Measurements from ENCODE around the gene ADRA1B.
A peak's percentile ranks its signal among the peaks of the same experiment; 100 is the strongest.
"Not testable (repeated sequence)": the region's sequence is repeated elsewhere in the genome, so short reads cannot be mapped to it uniquely, and the experiment has no call there.

The ADRA1B gene

DNA sequence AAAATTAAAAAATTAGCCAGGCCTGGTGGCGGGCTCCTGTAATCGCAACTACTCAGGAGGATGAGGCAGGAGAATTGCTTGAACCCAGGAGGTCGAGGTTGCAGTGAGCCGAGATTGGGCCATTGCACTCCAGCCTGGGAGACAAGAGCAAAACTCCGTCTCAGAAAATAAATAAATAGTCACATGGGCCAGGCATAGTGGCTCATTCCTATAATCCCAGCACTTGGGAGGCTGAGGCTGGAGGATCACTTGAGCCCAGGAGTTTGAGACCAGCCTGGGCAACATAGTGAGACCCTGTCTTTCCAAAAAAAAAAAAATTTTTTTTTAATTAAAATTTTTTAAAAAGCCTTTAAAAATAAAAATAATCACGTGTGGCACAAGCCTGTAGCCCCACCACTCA lies 97.9 kb downstream of the ADRA1B start:
- Mint-ChIP-seq H3K36me3 (ENCODE audit: low read depth) (peaks cover 69% of the 10 kb centered on the region), H3K4me1 (ENCODE audit: low read depth) (peaks cover 23% of the 10 kb centered on the region)
- H3K4me3 Mint-ChIP-seq; H3K27me3 Mint-ChIP-seq; intact Hi-C loops (cut with micrococcal nuclease); H3K27ac Mint-ChIP-seq; H3K9me3 Mint-ChIP-seq: not testable (repeated sequence)

DNA sequence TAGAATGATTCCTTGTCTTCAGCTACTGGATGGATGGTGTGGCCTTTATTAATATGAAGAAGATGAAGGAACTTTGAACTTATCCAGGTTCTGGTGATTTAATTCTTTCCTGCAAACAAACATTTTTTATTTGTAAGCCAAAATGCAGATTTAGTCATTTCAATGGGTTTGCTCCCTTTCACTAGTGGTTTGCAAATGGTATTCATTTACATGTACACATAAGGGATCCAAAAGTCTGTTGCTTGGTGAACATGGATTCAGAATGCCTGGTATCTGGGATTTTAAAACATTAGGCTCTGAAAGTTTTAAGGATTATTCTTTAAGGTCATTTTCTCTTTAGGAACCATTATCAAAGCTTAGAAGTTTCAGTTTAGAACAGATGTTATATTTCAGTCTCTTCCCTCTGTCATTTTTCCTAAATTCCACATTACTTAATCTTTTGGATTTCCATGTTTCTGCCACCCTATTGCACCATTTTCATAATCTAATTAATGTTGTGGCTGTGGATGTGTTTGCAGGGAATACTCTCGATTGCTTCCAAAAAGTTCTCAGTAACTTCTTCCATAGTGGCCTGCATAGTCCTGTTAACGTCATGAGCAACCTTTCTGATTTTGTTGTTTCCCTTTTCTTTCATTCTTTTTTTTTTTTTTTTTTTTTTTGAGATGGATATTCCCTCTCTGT lies 102.8 kb downstream of the ADRA1B start:
- Mint-ChIP-seq H3K4me3 (no peak overlapping the region), H3K9me3 (no peaks in the 10 kb centered on the region), H3K4me1 (ENCODE audit: low read depth) (peaks cover 6% of the 10 kb centered on the region), H3K27me3 (no peaks in the 10 kb centered on the region), H3K36me3 (ENCODE audit: low read depth) (peaks cover 56% of the 10 kb centered on the region), H3K27ac (no peak overlapping the region)
- intact Hi-C loops (cut with micrococcal nuclease), result no loop called here

DNA sequence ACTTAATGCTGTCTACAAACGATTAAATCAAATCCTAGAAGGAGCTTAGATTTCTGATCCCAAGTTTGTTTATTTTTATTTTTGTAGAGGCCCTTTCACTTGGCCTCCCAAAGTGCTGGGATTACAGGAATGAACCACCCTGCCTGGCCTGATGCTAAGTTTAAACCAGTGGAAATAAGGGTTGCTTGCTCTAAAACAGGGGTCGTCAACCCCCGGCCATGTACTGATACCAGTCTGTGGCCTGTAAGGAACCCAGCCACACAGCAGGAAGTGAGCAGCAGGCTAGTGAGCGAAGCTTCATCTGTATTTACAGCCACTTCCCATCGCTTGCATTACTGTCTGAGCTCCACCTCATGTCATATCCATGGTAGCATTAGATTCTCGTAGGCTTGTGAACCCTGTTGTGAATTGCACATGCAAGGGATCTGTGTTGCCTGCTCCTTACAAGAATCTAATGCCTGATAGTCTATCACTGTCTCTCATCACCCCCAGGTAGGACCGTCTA lies 104.0 kb downstream of the ADRA1B start:
- no peaks in the 10 kb centered on the region for H3K9me3 Mint-ChIP-seq
- H3K4me3 Mint-ChIP-seq, result no peak overlapping the region
- intact Hi-C loops (cut with micrococcal nuclease), result loop anchor here (2.0 to 10.0 kb wide), 4 partner anchors 94 to 370 kb away; partner anchors contain the start of gene PWWP2A
- no peaks in the 10 kb centered on the region for H3K27me3 Mint-ChIP-seq
- H3K27ac Mint-ChIP-seq, result peak overlapping the region; percentile 48
- H3K36me3 Mint-ChIP-seq (ENCODE audit: low read depth), result peaks cover 63% of the 10 kb centered on the region
- H3K4me1 Mint-ChIP-seq (ENCODE audit: low read depth), result peaks cover 6% of the 10 kb centered on the region

- H3K9me3 Mint-ChIP-seq, result no peaks in the 10 kb centered on the region
- H3K4me3 Mint-ChIP-seq, result no peak overlapping the region
- H3K36me3 Mint-ChIP-seq (ENCODE audit: low read depth), result peaks cover 64% of the 10 kb centered on the region
- no peaks in the 10 kb centered on the region for H3K27me3 Mint-ChIP-seq
- no peak overlapping the region for H3K27ac Mint-ChIP-seq
- intact Hi-C loops (cut with micrococcal nuclease), result loop anchor here (2.0 to 10.0 kb wide), 4 partner anchors 94 to 370 kb away; partner anchors contain the start of gene PWWP2A
- peaks cover 10% of the 10 kb centered on the region for H3K4me1 Mint-ChIP-seq (ENCODE audit: low read depth)
Observed at GRCh38 chr5:160020964-160021363, 104.7 kb downstream of the ADRA1B start.

DNA sequence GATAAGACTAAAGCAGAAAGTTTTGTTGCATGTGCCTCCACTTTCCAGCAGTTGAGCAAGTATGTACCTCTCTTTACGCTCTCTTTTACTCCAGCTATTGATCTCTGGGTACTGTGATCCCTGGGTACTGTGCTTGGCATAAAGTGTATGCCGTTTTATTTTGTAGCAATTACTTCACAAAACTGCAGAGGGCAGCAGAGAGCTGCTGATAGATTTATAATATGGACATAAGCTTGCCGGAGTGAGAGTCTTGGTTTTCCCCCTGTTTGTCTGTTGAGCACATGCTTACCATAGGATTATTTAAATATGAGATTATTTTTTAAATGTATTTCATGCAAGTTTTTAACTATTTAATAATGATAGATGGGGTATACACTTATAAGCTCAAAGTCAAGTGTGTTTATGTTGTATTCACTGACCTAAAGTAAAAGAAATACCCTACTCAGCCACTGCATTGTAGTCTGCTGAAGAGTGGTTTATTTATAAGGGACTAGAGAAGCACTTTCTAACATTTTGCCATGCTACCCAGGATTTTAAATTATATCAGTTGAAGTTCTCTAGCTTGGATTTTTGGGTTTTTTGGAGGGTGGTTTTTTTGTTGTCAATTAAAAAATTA lies 105.7 kb downstream of the ADRA1B start:
- Mint-ChIP-seq H3K27me3 (no peaks in the 10 kb centered on the region), H3K27ac (no peak overlapping the region), H3K4me3 (no peak overlapping the region), H3K4me1 (ENCODE audit: low read depth) (peaks cover 18% of the 10 kb centered on the region), H3K36me3 (ENCODE audit: low read depth) (peaks cover 70% of the 10 kb centered on the region), H3K9me3 (no peaks in the 10 kb centered on the region)
- intact Hi-C loops (cut with micrococcal nuclease), result loop anchor here (2.0 to 10.0 kb wide), 4 partner anchors 93 to 369 kb away; partner anchors contain the start of gene PWWP2A
